HCT116 (cell line): ENCODE data around the gene MISP. TPM values are rescaled to one million over a fixed set of nuclear protein-coding genes. Genes with fewer than 3 reads are reported as not detected.

ENCODE experiments used
- ATAC-seq: fragments of 200-7000 bp; cut with Tn5 transposase; 2 replicates; pipeline ENCODE4 v1.9.1; 2020; ENCODE audit warnings: mild to moderate bottlenecking, moderate library complexity
- BruUV-seq: library from RNA; stranded (reverse); fragments of 400-500 nt; replicated peaks from 2 replicates; lab custom pipeline; 2021; lab: Mats Ljungman, UMichigan
- CTCF ChIA-PET: fragments of 300-600 bp; sonication (Branson Sonifier 250); formaldehyde crosslinking; loops from one replicate; lab custom pipeline; 2021; ENCODE audit warnings: antibody characterized with exemption; lab: Charles Lee
- POLR2A ChIA-PET: fragments of 300-600, 350-600 bp; sonication (Branson Sonifier 250); formaldehyde crosslinking; loops from one replicate; lab custom pipeline; 2021; ENCODE audit warnings: antibody characterized with exemption; lab: Charles Lee
- RAD21 ChIA-PET, 2 experiments: fragments of 300-600 bp; sonication (Branson Sonifier 250); formaldehyde crosslinking; loops; one replicate each; lab custom pipeline; 2023; ENCODE audit warnings: low total read pairs in 2 of 2; ENCODE audit not compliant: uncharacterized antibody in 2 of 2, unreplicated experiment in 2 of 2, low non-redundant PET in 1 of 2; lab: Charles Lee
- DNase-seq: peaks from one replicate; pipeline ENCODE4 v3.0.0-alpha.2; 2010; ENCODE audit warnings: low read depth, low spot score
- H2AFZ ChIP-seq: fragments of 200-600 bp; shearing (Covaris generic), sonication (generic); 2 replicates; pipeline ENCODE4 v1.6.1; 2017; ENCODE audit warnings: low read depth, mixed run types, mixed read lengths, antibody characterized with exemption, low read length; ENCODE audit not compliant: poor library complexity, severe bottlenecking
- H3K27ac ChIP-seq: 2 replicates; pipeline ENCODE4 v1.5.1; 2012; ENCODE audit warnings: low read depth, low read length
- H3K27me3 ChIP-seq: fragments of 200-600 bp; sonication (generic); 2 replicates; pipeline ENCODE4 v1.6.1; 2016; ENCODE audit warnings: mixed run types, low read length, mixed read lengths; ENCODE audit not compliant: insufficient read depth
- H3K36me3 ChIP-seq, 2 experiments: fragments of 200-500 bp in 1 of 2; fragments of 200-600 bp in 1 of 2; sonication (Bioruptor generic) in 1 of 2; sonication (generic) in 1 of 2; 2 replicates each; pipeline versions ENCODE4 v1.5.1 to v1.6.1; 2014 to 2016; ENCODE audit warnings: low read length in 2 of 2, inconsistent platforms in 1 of 2, mixed read lengths in 1 of 2, mixed run types in 1 of 2; ENCODE audit not compliant: insufficient read depth in 2 of 2, control insufficient read depth in 1 of 2
- H3K4me1 ChIP-seq, 2 experiments: fragments of 200-600 bp in 1 of 2; sonication (generic) in 1 of 2; 2 replicates each; pipeline versions ENCODE4 v1.5.1 to v1.6.1; 2012 to 2017; ENCODE audit warnings: low read length in 2 of 2, inconsistent platforms in 1 of 2, mild to moderate bottlenecking in 1 of 2, mixed read lengths in 1 of 2, mixed run types in 1 of 2, moderate library complexity in 1 of 2; ENCODE audit not compliant: insufficient read depth in 2 of 2, control insufficient read depth in 1 of 2
- H3K4me2 ChIP-seq: fragments of 200-600 bp; sonication (generic); 2 replicates; pipeline ENCODE4 v1.6.1; 2017; ENCODE audit warnings: mixed run types, low read length, mixed read lengths
- H3K4me3 ChIP-seq, 2 experiments: fragments of 200-600 bp in 1 of 2; sonication (generic) in 1 of 2; replicated peaks in 1 of 2; 2 replicates each; pipeline ENCODE4 v1.5.1; 2011 to 2016; ENCODE audit warnings: low read length in 2 of 2, control low read depth in 1 of 2, low read depth in 1 of 2, mild to moderate bottlenecking in 1 of 2, mixed read lengths in 1 of 2, mixed run types in 1 of 2
- H3K79me2 ChIP-seq: fragments of 200-600 bp; sonication (generic); 2 replicates; pipeline ENCODE4 v1.6.1; 2017; ENCODE audit warnings: mild to moderate bottlenecking, mixed run types, low read length, moderate library complexity, mixed read lengths; ENCODE audit not compliant: insufficient read depth
- H3K9ac ChIP-seq: fragments of 200-600 bp; sonication (generic); 2 replicates; pipeline ENCODE4 v1.6.1; 2016; ENCODE audit warnings: low read length, mixed read lengths
- H3K9me2 ChIP-seq: fragments of 200-600 bp; sonication (generic), shearing (Covaris generic); 2 replicates; pipeline ENCODE4 v1.6.1; 2017; ENCODE audit warnings: mixed run types, mild to moderate bottlenecking, moderate library complexity; ENCODE audit not compliant: insufficient read depth
- H3K9me3 ChIP-seq, 2 experiments: fragments of 200-500 bp in 1 of 2; fragments of 200-600 bp in 1 of 2; sonication (Bioruptor generic) in 1 of 2; sonication (generic) in 1 of 2; 2 replicates each; pipeline ENCODE4 v1.6.1; 2014 to 2017; ENCODE audit warnings: low read length in 2 of 2, mixed read lengths in 2 of 2, inconsistent platforms in 1 of 2, low read depth in 1 of 2, mild to moderate bottlenecking in 1 of 2, mixed run types in 1 of 2, moderate library complexity in 1 of 2; ENCODE audit not compliant: control insufficient read depth in 1 of 2, insufficient read depth in 1 of 2
- H4K20me1 ChIP-seq: fragments of 200-600 bp; sonication (generic), shearing (Covaris generic); 2 replicates; pipeline ENCODE4 v1.6.1; 2017; ENCODE audit warnings: mixed run types, mild to moderate bottlenecking, moderate library complexity; ENCODE audit not compliant: insufficient read depth
- CBX3 ChIP-seq: IDR thresholded peaks from 2 replicates; pipeline ENCODE4 v1.6.1; 2012; ENCODE audit warnings: low read depth
- CEBPB ChIP-seq: IDR thresholded peaks from 2 replicates; pipeline ENCODE4 v1.6.1; 2012; ENCODE audit warnings: low read depth
- EGR1 ChIP-seq: IDR thresholded peaks from 2 replicates; pipeline ENCODE4 v1.6.1; 2012; ENCODE audit warnings: low read depth
- ELF1 ChIP-seq: IDR thresholded peaks from 2 replicates; pipeline ENCODE4 v1.6.1; 2012; ENCODE audit warnings: low read depth, borderline replicate concordance
- EZH2phosphoT487 ChIP-seq: fragments of 200-600 bp; IDR thresholded peaks from 2 replicates; pipeline ENCODE4 v1.6.1; 2018; ENCODE audit warnings: antibody characterized with exemption, borderline replicate concordance
- JUND ChIP-seq: IDR thresholded peaks from 2 replicates; pipeline ENCODE4 v1.6.1; 2012
- MAX ChIP-seq: IDR thresholded peaks from 2 replicates; pipeline ENCODE4 v1.6.1; 2012
- POLR2A ChIP-seq: IDR thresholded peaks from 2 replicates; pipeline ENCODE4 v1.7.0; 2011; ENCODE audit warnings: borderline replicate concordance; ENCODE audit not compliant: insufficient read depth, insufficient read length; ENCODE audit errors: extremely low read depth
- POLR2AphosphoS5 ChIP-seq: IDR thresholded peaks from 2 replicates; pipeline ENCODE4 v1.6.1; 2011; ENCODE audit warnings: mild to moderate bottlenecking, low read depth, low read length, moderate library complexity
- RAD21 ChIP-seq: IDR thresholded peaks from 2 replicates; pipeline ENCODE4 v1.6.1; 2012; ENCODE audit warnings: low read depth, mild to moderate bottlenecking
- REST ChIP-seq: IDR thresholded peaks from 2 replicates; pipeline ENCODE4 v1.6.1; 2012; ENCODE audit warnings: low read depth
- SIN3A ChIP-seq: IDR thresholded peaks from 2 replicates; pipeline ENCODE4 v1.6.1; 2012; ENCODE audit warnings: low read depth
- SP1 ChIP-seq: IDR thresholded peaks from 2 replicates; pipeline ENCODE4 v1.6.1; 2012; ENCODE audit warnings: low read depth
- TCF7L2 ChIP-seq: IDR thresholded peaks from 2 replicates; pipeline ENCODE4 v1.7.0; 2011; ENCODE audit warnings: borderline replicate concordance, inconsistent platforms; ENCODE audit not compliant: insufficient read depth, insufficient read length; ENCODE audit errors: extremely low read depth
- YY1 ChIP-seq: IDR thresholded peaks from 2 replicates; pipeline ENCODE4 v1.6.1; 2011; ENCODE audit warnings: low read length, low read depth, moderate library complexity, mild to moderate bottlenecking; ENCODE audit not compliant: insufficient replicate concordance; ENCODE audit errors: extremely low read depth
- ZNF274 ChIP-seq: fragments of 200-500 bp; sonication (Bioruptor generic); IDR thresholded peaks from 2 replicates; pipeline ENCODE4 v1.6.1; 2014; ENCODE audit warnings: mild to moderate bottlenecking, low read depth, low read length, inconsistent platforms
- intact Hi-C: fragments of 100-400 bp; cut with micrococcal nuclease; formaldehyde crosslinking; loops from 2 replicates; pipeline ENCODE4 v1.10.0; 2022
- total RNA-seq: library from RNA; stranded (reverse); gene quantifications from one replicate; pipeline ENCODE4 v1.2.1, GENCODE V29; 2021; ENCODE audit not compliant: unreplicated experiment
- TF ChIP-seq, protein P1 (sequence below), 3 experiments: fragments of 200-600 bp in 1 of 3; sonication (generic) in 1 of 3; IDR thresholded peaks in 2 of 3; conservative IDR thresholded peaks in 1 of 3; 2 replicates each; pipeline ENCODE4 v1.5.1; 2012 to 2017; ENCODE audit warnings: low read depth in 2 of 3, low read length in 2 of 3, antibody characterized with exemption in 1 of 3, borderline replicate concordance in 1 of 3, control low read depth in 1 of 3, mild to moderate bottlenecking in 1 of 3, mixed read lengths in 1 of 3, mixed run types in 1 of 3, moderate library complexity in 1 of 3; ENCODE audit not compliant: insufficient read depth in 1 of 3
- TF ChIP-seq, protein P2 (sequence below): IDR thresholded peaks from 2 replicates; pipeline ENCODE4 v1.6.1; 2011; ENCODE audit warnings: mild to moderate bottlenecking, low read length, moderate library complexity; ENCODE audit not compliant: insufficient replicate concordance; ENCODE audit errors: extremely low read depth
- TF ChIP-seq, protein P3 (sequence below): IDR thresholded peaks from 2 replicates; pipeline ENCODE4 v1.6.1; 2012

The MISP gene
- total RNA-seq, 1 experiment from 2014 or later: 38.2 TPM

- H3K36me3 ChIP-seq: peaks cover 44 to 59% of the 10 kb centered on the region in 2 experiments; a peak in 3 of 4 replicates
- ChIA-PET CTCF (no interaction called here), POLR2A (no interaction called here), RAD21 (no interaction called here)
- ATAC-seq (no peak), DNase-seq (no peak)
- 0 out of 2 replicates have a peak overlapping the region, but pooled peaks have one; percentile 3 for H3K27ac ChIP-seq
- no peaks in the 10 kb centered on the region for H3K9me2 ChIP-seq
- peaks cover 17% of the 10 kb centered on the region; the same call in 1 of the 2 replicates for H4K20me1 ChIP-seq
- no peak overlapping the region for H3K9ac ChIP-seq
- peaks cover 62% of the 10 kb centered on the region for H3K79me2 ChIP-seq
- H3K4me2 ChIP-seq: no peak overlapping the region
- H3K27me3 ChIP-seq: no peaks in the 10 kb centered on the region
- H3K4me3 ChIP-seq: no peak overlapping the region
- H3K4me1 ChIP-seq: no peaks in the 10 kb centered on the region
- no TSS peak for BruUV-seq
- H2AFZ ChIP-seq: no peak overlapping the region
- H3K9me3 ChIP-seq: no peaks in the 10 kb centered on the region
- intact Hi-C loops: no loop called here
- no peak for TF ChIP-seq CEBPB
- no peak for TF ChIP-seq SP1
- TF ChIP-seq RAD21: no peak
- no peak for TF ChIP-seq EGR1
- TF ChIP-seq POLR2AphosphoS5: no peak
- no peak for TF ChIP-seq ZNF274
- TF ChIP-seq REST: no peak
- TF ChIP-seq, protein P1, sequence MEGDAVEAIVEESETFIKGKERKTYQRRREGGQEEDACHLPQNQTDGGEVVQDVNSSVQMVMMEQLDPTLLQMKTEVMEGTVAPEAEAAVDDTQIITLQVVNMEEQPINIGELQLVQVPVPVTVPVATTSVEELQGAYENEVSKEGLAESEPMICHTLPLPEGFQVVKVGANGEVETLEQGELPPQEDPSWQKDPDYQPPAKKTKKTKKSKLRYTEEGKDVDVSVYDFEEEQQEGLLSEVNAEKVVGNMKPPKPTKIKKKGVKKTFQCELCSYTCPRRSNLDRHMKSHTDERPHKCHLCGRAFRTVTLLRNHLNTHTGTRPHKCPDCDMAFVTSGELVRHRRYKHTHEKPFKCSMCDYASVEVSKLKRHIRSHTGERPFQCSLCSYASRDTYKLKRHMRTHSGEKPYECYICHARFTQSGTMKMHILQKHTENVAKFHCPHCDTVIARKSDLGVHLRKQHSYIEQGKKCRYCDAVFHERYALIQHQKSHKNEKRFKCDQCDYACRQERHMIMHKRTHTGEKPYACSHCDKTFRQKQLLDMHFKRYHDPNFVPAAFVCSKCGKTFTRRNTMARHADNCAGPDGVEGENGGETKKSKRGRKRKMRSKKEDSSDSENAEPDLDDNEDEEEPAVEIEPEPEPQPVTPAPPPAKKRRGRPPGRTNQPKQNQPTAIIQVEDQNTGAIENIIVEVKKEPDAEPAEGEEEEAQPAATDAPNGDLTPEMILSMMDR (IDR thresholded peaks at IDR 0.05 in 2 of 3, conservative IDR thresholded peaks at IDR 0.05 in 1 of 3; ENCODE audit: borderline replicate concordance in 1 of 3, insufficient read depth in 1 of 3, low read depth in 2 of 3, low read length in 2 of 3): no peak
- no peak for TF ChIP-seq YY1
- no peak for TF ChIP-seq POLR2A
- TF ChIP-seq CBX3: no peak
- TF ChIP-seq EZH2phosphoT487: no peak
- no peak for TF ChIP-seq ELF1
- no peak for TF ChIP-seq TCF7L2
- TF ChIP-seq, protein P2, sequence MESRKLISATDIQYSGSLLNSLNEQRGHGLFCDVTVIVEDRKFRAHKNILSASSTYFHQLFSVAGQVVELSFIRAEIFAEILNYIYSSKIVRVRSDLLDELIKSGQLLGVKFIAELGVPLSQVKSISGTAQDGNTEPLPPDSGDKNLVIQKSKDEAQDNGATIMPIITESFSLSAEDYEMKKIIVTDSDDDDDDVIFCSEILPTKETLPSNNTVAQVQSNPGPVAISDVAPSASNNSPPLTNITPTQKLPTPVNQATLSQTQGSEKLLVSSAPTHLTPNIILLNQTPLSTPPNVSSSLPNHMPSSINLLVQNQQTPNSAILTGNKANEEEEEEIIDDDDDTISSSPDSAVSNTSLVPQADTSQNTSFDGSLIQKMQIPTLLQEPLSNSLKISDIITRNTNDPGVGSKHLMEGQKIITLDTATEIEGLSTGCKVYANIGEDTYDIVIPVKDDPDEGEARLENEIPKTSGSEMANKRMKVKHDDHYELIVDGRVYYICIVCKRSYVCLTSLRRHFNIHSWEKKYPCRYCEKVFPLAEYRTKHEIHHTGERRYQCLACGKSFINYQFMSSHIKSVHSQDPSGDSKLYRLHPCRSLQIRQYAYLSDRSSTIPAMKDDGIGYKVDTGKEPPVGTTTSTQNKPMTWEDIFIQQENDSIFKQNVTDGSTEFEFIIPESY: no peak
- TF ChIP-seq SIN3A: no peak
- TF ChIP-seq, protein P3, sequence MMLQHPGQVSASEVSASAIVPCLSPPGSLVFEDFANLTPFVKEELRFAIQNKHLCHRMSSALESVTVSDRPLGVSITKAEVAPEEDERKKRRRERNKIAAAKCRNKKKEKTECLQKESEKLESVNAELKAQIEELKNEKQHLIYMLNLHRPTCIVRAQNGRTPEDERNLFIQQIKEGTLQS: no peak
- TF ChIP-seq JUND: no peak
- no peak for TF ChIP-seq MAX
Measured at GRCh38 chr19:810077-810855, 59.4 kb downstream of the MISP start.
